A549 (cell line): ENCODE results near the gene ECEL1. TPM values are rescaled to one million over a fixed set of nuclear protein-coding genes. Genes with fewer than 3 reads are reported as not detected.

Source experiments
- ATAC-seq, 2 experiments: fragments of 200-7000 bp in 1 of 2; fragments of >200 bp in 1 of 2; cut with Nextera tagmentation in 1 of 2; cut with Tn5 transposase in 1 of 2; 3 replicates each; pipeline versions ENCODE4 v1.8.0 to v1.9.1; 2018 to 2020; ENCODE audit warnings: mild to moderate bottlenecking in 1 of 2, moderate library complexity in 1 of 2
- CTCF ChIA-PET: fragments of 300-600 bp; sonication (Branson Sonifier 250); formaldehyde crosslinking; extraction: SDS; loops from one replicate; lab custom pipeline; 2021; ENCODE audit warnings: antibody characterized with exemption, inconsistent platforms; lab: Yijun Ruan, JAX
- POLR2A ChIA-PET: fragments of 350-600 bp; formaldehyde crosslinking; extraction: SDS; loops from one replicate; lab custom pipeline; 2021; ENCODE audit warnings: antibody characterized with exemption, inconsistent platforms; lab: Yijun Ruan, JAX
- DNase-seq, 2 experiments: peaks; one replicate each; pipeline versions ENCODE4 v3.0.0 to v3.0.0-alpha.2; 2011 to 2016; ENCODE audit warnings: low read depth in 1 of 2, low spot score in 1 of 2
- FAIRE-seq: peaks from 2 replicates; lab custom pipeline; 2011; peaks lifted over from hg19 to GRCh38; lab: Jason Lieb, UNC
- H3K27ac ChIP-seq, 2 experiments: fragments of >200 bp; sonication (Bioruptor Twin); formaldehyde crosslinking; 3 replicates each; pipeline ENCODE4 v1.5.1; 2016 to 2017
- H3K4me1 ChIP-seq: fragments of >200 bp; sonication (Bioruptor Twin); formaldehyde crosslinking; 3 replicates; pipeline ENCODE4 v1.6.1; 2016
- H3K4me2 ChIP-seq: fragments of >200 bp; sonication (Bioruptor Twin); formaldehyde crosslinking; 3 replicates; pipeline ENCODE4 v1.6.1; 2016
- H3K4me3 ChIP-seq: fragments of >200 bp; sonication (Bioruptor Twin); formaldehyde crosslinking; 3 replicates; pipeline ENCODE4 v1.5.1; 2016
- H3K9me3 ChIP-seq: fragments of >200 bp; sonication (Bioruptor Twin); formaldehyde crosslinking; 3 replicates; pipeline ENCODE4 v1.6.1; 2016
- BCL3 ChIP-seq: fragments of >200 bp; sonication (Bioruptor Twin); formaldehyde crosslinking; IDR thresholded peaks from 3 replicates; pipeline ENCODE4 v1.6.1; 2016
- CBX2 ChIP-seq: fragments of 200-600 bp; sonication (generic); IDR thresholded peaks from 2 replicates; pipeline ENCODE4 v1.6.1; 2016; ENCODE audit warnings: low read depth, mild to moderate bottlenecking, borderline replicate concordance
- CHD2 ChIP-seq: fragments of 150-350 bp; IDR thresholded peaks from 2 replicates; pipeline ENCODE4 v1.6.1; 2014; ENCODE audit warnings: low read length; ENCODE audit not compliant: partially characterized antibody
- CHD4 ChIP-seq: fragments of 200-600 bp; sonication (generic); IDR thresholded peaks from 2 replicates; pipeline ENCODE4 v1.6.1; 2016; ENCODE audit warnings: antibody characterized with exemption, mild to moderate bottlenecking, borderline replicate concordance
- ELK1 ChIP-seq: fragments of 150-350 bp; IDR thresholded peaks from 2 replicates; pipeline ENCODE4 v1.6.1; 2014; ENCODE audit warnings: low read depth, mild to moderate bottlenecking, low read length
- ESRRA ChIP-seq: fragments of 150-350 bp; IDR thresholded peaks from 2 replicates; pipeline ENCODE4 v1.6.1; 2014; ENCODE audit warnings: mild to moderate bottlenecking, low read length, borderline replicate concordance
- FOSB ChIP-seq: fragments of 250-450 bp; sonication (Bioruptor Pico); IDR thresholded peaks from 2 replicates; pipeline ENCODE4 v1.5.0; 2020; ENCODE audit warnings: mild to moderate bottlenecking, moderate library complexity
- HEYL ChIP-seq: fragments of 250-450 bp; sonication (Bioruptor Pico); IDR thresholded peaks from 2 replicates; pipeline ENCODE4 v1.8.0; 2021; ENCODE audit warnings: mild to moderate bottlenecking, moderate library complexity
- HOXB13 ChIP-seq: fragments of 250-450 bp; sonication (Bioruptor Pico); IDR thresholded peaks from 2 replicates; pipeline ENCODE4 v1.5.0; 2020; ENCODE audit warnings: low read depth, mild to moderate bottlenecking, moderate library complexity
- KDM1A ChIP-seq: fragments of 200-600 bp; sonication (generic); IDR thresholded peaks from 2 replicates; pipeline ENCODE4 v1.6.1; 2016; ENCODE audit warnings: low read depth, mild to moderate bottlenecking
- MAZ ChIP-seq: fragments of 150-350 bp; IDR thresholded peaks from 2 replicates; pipeline ENCODE4 v1.6.1; 2014; ENCODE audit warnings: antibody characterized with exemption, low read depth, low read length, borderline replicate concordance
- NPAS2 ChIP-seq: fragments of 250-450 bp; sonication (Bioruptor Pico); IDR thresholded peaks from 2 replicates; pipeline ENCODE4 v1.8.0; 2022; ENCODE audit warnings: mild to moderate bottlenecking, moderate library complexity, borderline replicate concordance
- POLR2A ChIP-seq: IDR thresholded peaks from 2 replicates; pipeline ENCODE4 v1.6.1; 2012; ENCODE audit warnings: mild to moderate bottlenecking, low read length
- POLR2AphosphoS2 ChIP-seq: conservative IDR thresholded peaks from 2 replicates; pipeline ENCODE4 v1.6.1; 2012; ENCODE audit warnings: low read length, improper control_type of control experiment, inconsistent platforms
- RAD21 ChIP-seq, 2 experiments: fragments of >200 bp in 1 of 2; sonication (Bioruptor Twin) in 1 of 2; formaldehyde crosslinking in 1 of 2; IDR thresholded peaks in 1 of 2; conservative IDR thresholded peaks in 1 of 2; 2 replicates in 1 of 2; 3 replicates in 1 of 2; pipeline ENCODE4 v1.6.1; 2012 to 2018; ENCODE audit warnings: inconsistent platforms in 1 of 2
- RNF2 ChIP-seq: fragments of 200-600 bp; sonication (generic); IDR thresholded peaks from 2 replicates; pipeline ENCODE4 v1.6.1; 2016; ENCODE audit warnings: low read depth, mild to moderate bottlenecking, antibody characterized with exemption, moderate library complexity, borderline replicate concordance
- USF2 ChIP-seq: fragments of 450-650 bp; IDR thresholded peaks from 2 replicates; pipeline ENCODE4 v1.6.1; 2014; ENCODE audit warnings: antibody characterized with exemption
- ZNF302 ChIP-seq: fragments of 250-450 bp; sonication (Bioruptor Pico); IDR thresholded peaks from 2 replicates; pipeline ENCODE4 v1.9.0; 2021; ENCODE audit warnings: inconsistent platforms, mild to moderate bottlenecking, moderate library complexity
- WGBS: methylation state at CpG from one replicate; pipeline ENCODE4 v1.1.6; 2017; ENCODE audit errors: missing lambda C conversion rate; 5-methylcytosine and 5-hydroxymethylcytosine counted together
- polyA plus RNA-seq, 4 experiments: library from polyadenylated mRNA; depleted of rRNA in 3 of 4; stranded (reverse); fragments of >200 nt; fragmentation: RNase III in 1 of 4; extraction: RNeasy Plus Mini Kit Qiagen cat#74134 plus additional on column Dnase treatment in 1 of 4; gene quantifications; 2 replicates in 3 of 4; 3 replicates in 1 of 4; pipeline ENCODE4 v1.2.3, GENCODE V29; 2011 to 2017
- TF ChIP-seq, protein P1 (sequence below): fragments of 250-450 bp; sonication (Bioruptor Pico); IDR thresholded peaks from 2 replicates; pipeline ENCODE4 v1.5.0; 2021; ENCODE audit warnings: mild to moderate bottlenecking, moderate library complexity, borderline replicate concordance

The ECEL1 gene
- polyA plus RNA-seq, 2 of the 4 experiments (the other 2 are of a cell fraction) = 0.12 to 0.18 TPM

- no peak for ATAC-seq
- Histone ChIP-seq H3K4me3 (no peak overlapping the region), H3K27ac (no peak overlapping the region), H3K9me3 (peaks cover 7% of the 10 kb centered on the region; the same call in 1 of the 3 replicates), H3K4me1 (no peaks in the 10 kb centered on the region), H3K4me2 (no peak overlapping the region)
- no peak for DNase-seq
- FAIRE-seq = no peak
- TF ChIP-seq, protein P1, sequence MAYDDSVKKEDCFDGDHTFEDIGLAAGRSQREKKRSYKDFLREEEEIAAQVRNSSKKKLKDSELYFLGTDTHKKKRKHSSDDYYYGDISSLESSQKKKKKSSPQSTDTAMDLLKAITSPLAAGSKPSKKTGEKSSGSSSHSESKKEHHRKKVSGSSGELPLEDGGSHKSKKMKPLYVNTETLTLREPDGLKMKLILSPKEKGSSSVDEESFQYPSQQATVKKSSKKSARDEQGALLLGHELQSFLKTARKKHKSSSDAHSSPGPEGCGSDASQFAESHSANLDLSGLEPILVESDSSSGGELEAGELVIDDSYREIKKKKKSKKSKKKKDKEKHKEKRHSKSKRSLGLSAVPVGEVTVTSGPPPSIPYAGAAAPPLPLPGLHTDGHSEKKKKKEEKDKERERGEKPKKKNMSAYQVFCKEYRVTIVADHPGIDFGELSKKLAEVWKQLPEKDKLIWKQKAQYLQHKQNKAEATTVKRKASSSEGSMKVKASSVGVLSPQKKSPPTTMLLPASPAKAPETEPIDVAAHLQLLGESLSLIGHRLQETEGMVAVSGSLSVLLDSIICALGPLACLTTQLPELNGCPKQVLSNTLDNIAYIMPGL (CRISPR knock-in tag) = no peak
- TF ChIP-seq POLR2AphosphoS2 (no peak), CHD2 (no peak), CBX2 (no peak), BCL3 (no peak), FOSB (CRISPR knock-in tag) (no peak), USF2 (no peak), ESRRA (no peak), NPAS2 (no peak), HEYL (CRISPR knock-in tag) (no peak), POLR2A (no peak), CHD4 (no peak), MAZ (no peak)
- TF ChIP-seq, all 56 proteins: peak for 0
- ChIA-PET CTCF (interaction anchor here (1.9 to 3.8 kb wide), 2 partner anchors 32 to 45 kb away, joined by 6 to 19 read pairs; no protein-coding TSS in a partner anchor), POLR2A (interaction anchor here (0.5 kb wide), 1 partner anchor 72 kb away, joined by 3 read pairs; no protein-coding TSS in a partner anchor)
- 84% methylated on average over 7 of the region's 7 CpGs for WGBS
Measured at GRCh38 chr2:232476791-232477190, 10.8 kb downstream of the ECEL1 start.

- no peak for DNase-seq
- ATAC-seq = no peak
- FAIRE-seq = no peak
- H3K27ac ChIP-seq = no peak overlapping the region
- H3K4me3 ChIP-seq = no peak overlapping the region
- peaks cover 8% of the 10 kb centered on the region; the same call in 1 of the 3 replicates for H3K9me3 ChIP-seq
- CTCF ChIA-PET = interaction anchor here (0.6 to 3.8 kb wide), 3 partner anchors 31 to 48 kb away, joined by 3 to 19 read pairs (median 6); no protein-coding TSS in a partner anchor
- H3K4me2 ChIP-seq = no peak overlapping the region
- TF ChIP-seq RNF2 (no peak), ELK1 (no peak), KDM1A (no peak), RAD21 (conservative IDR thresholded peaks at IDR 0.05 in 1 of 2, IDR thresholded peaks at IDR 0.05 in 1 of 2) (no peak), ZNF302 (CRISPR knock-in tag) (no peak), HOXB13 (no peak)
- TF ChIP-seq, all 56 proteins: peak for 0
- no peaks in the 10 kb centered on the region for H3K4me1 ChIP-seq
- 16% methylated on average over 2 of the region's 2 CpGs for WGBS
- POLR2A ChIA-PET = interaction anchor here (0.5 kb wide), 1 partner anchor 71 kb away, joined by 3 read pairs; no protein-coding TSS in a partner anchor
Measured at GRCh38 chr2:232476045-232476444, 11.6 kb downstream of the ECEL1 start.
